Cardiac muscle cell (in vitro differentiated cells and primary cell): ENCODE results near the gene RRAGA. TPM values are rescaled to one million over a fixed set of nuclear protein-coding genes. Genes with fewer than 3 reads are reported as not detected.

Experiments
- DNase-seq, 2 donors: peaks; one replicate each; pipeline versions ENCODE4 v3.0.0 to v3.0.0-alpha.2; 2010 to 2017; ENCODE audit warnings: low read depth in 1 of 2, low spot score in 1 of 2
- H3K27ac ChIP-seq: fragments of 200-600 bp; sonication (generic); 2 replicates; pipeline ENCODE4 v1.5.1; 2016
- H3K27me3 ChIP-seq: fragments of 200-600 bp; sonication (generic); 2 replicates; pipeline ENCODE4 v1.6.0; 2016; ENCODE audit warnings: control low read depth
- H3K36me3 ChIP-seq: fragments of 200-600 bp; sonication (generic); 2 replicates; pipeline ENCODE4 v1.5.1; 2016; ENCODE audit warnings: control low read depth
- H3K4me1 ChIP-seq: fragments of 200-600 bp; sonication (generic); 2 replicates; pipeline ENCODE4 v1.8.1; 2017; ENCODE audit warnings: low read depth, mild to moderate bottlenecking, mixed run types
- H3K4me3 ChIP-seq: fragments of 200-600 bp; sonication (generic); 2 replicates; pipeline ENCODE4 v1.5.1; 2016; ENCODE audit warnings: mild to moderate bottlenecking
- H3K9me3 ChIP-seq: fragments of 200-600 bp; sonication (generic); 2 replicates; pipeline ENCODE4 v1.5.1; 2017; ENCODE audit warnings: low read depth, mild to moderate bottlenecking, control low read depth
- polyA plus RNA-seq: library from polyadenylated mRNA; unstranded; fragments of >200 nt; fragmentation: Nextera tagmentation; extraction: Ambion mirVana; gene quantifications from 2 replicates; pipeline ENCODE4 v1.2.1, GENCODE V29; 2016
- total RNA-seq: library from RNA; depleted of rRNA; stranded (reverse); fragments of >200 nt; gene quantifications from 2 replicates; pipeline ENCODE4 v1.2.3, GENCODE V29; 2016
- TF ChIP-seq, protein P1 (sequence below): IDR thresholded peaks from 2 replicates; pipeline ENCODE4 v1.5.1; 2012; ENCODE audit warnings: low read depth, mild to moderate bottlenecking, low read length

The RRAGA gene
- total and polyA plus RNA-seq, 2 experiments from 2014 or later = 43.8 to 154 TPM

DNA sequence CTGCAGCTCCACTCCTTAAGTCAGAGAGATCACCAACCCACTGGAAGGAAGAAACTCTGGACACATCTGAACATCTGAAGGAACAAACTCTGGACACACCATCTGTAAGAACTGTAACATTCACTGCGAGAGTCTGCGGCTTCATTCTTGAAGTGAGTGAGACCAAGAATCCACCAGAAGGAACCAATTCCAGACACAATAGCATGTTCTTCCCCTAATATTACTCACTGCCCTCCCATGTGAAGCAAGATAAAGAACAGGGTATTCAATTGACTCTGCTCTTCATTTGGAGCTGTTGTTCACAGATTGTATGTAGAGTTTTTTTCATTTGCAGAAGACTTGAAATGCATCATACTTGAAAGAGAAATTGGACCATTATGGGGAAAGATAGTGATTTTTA, 27.0 kb upstream of the RRAGA start:
- TF ChIP-seq, protein P1, sequence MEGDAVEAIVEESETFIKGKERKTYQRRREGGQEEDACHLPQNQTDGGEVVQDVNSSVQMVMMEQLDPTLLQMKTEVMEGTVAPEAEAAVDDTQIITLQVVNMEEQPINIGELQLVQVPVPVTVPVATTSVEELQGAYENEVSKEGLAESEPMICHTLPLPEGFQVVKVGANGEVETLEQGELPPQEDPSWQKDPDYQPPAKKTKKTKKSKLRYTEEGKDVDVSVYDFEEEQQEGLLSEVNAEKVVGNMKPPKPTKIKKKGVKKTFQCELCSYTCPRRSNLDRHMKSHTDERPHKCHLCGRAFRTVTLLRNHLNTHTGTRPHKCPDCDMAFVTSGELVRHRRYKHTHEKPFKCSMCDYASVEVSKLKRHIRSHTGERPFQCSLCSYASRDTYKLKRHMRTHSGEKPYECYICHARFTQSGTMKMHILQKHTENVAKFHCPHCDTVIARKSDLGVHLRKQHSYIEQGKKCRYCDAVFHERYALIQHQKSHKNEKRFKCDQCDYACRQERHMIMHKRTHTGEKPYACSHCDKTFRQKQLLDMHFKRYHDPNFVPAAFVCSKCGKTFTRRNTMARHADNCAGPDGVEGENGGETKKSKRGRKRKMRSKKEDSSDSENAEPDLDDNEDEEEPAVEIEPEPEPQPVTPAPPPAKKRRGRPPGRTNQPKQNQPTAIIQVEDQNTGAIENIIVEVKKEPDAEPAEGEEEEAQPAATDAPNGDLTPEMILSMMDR = no peak
- DNase-seq = no peak
- Histone ChIP-seq H3K27ac (no peak overlapping the region), H3K4me1 (no peaks in the 10 kb centered on the region), H3K27me3 (no peaks in the 10 kb centered on the region), H3K4me3 (no peak overlapping the region), H3K9me3 (no peaks in the 10 kb centered on the region), H3K36me3 (no peaks in the 10 kb centered on the region)

GRCh38 chr9:19023078-19023477, 26.1 kb upstream of the RRAGA start:
- DNase-seq = no peak
- Histone ChIP-seq H3K36me3 (no peaks in the 10 kb centered on the region), H3K27me3 (no peaks in the 10 kb centered on the region), H3K9me3 (no peaks in the 10 kb centered on the region), H3K4me3 (no peak overlapping the region), H3K4me1 (no peaks in the 10 kb centered on the region), H3K27ac (no peak overlapping the region)
- TF ChIP-seq, protein P1 = no peak

- TF ChIP-seq, protein P1 = no peak
- Histone ChIP-seq H3K36me3 (no peaks in the 10 kb centered on the region), H3K4me3 (no peak overlapping the region), H3K4me1 (no peaks in the 10 kb centered on the region), H3K9me3 (no peaks in the 10 kb centered on the region), H3K27ac (no peak overlapping the region), H3K27me3 (no peaks in the 10 kb centered on the region)
- DNase-seq = peak in 1 of 2 donors; percentile 7
These were observed 22.9 kb upstream of the RRAGA start for GRCh38 chr9:19026375-19026774.

DNA sequence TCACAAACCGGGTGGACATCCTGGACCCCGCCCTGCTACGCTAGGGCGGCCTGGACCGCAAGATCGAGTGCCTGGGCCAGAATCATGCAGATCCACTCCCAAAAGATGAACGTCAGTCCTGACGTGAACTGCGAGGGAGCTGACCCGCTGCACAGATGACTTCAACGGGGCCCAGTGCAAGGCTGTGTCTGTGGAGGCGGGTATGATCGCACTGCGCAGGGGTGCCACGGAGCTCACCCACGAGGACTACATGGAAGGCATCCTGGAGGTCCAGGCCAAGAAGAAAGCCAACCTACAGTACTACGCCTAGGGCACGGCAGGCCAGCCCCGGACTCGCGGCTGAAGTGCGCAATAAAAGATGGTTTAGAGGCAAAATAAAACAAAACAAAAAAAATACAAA, 21.4 kb upstream of the RRAGA start:
- no peak overlapping the region for H3K27ac ChIP-seq
- TF ChIP-seq, protein P1 = no peak
- H3K4me3 ChIP-seq = no peak overlapping the region
- H3K36me3 ChIP-seq = no peaks in the 10 kb centered on the region
- no peak for DNase-seq
- H3K27me3 ChIP-seq = no peaks in the 10 kb centered on the region
- H3K4me1 ChIP-seq = no peaks in the 10 kb centered on the region
- H3K9me3 ChIP-seq = no peaks in the 10 kb centered on the region

- H3K27me3 ChIP-seq = no peaks in the 10 kb centered on the region
- DNase-seq = peak; percentile 82 to 83
- TF ChIP-seq, protein P1 = peak; percentile 59
These were observed 20.3 kb upstream of the RRAGA start for GRCh38 chr9:19028835-19029451.

DNA sequence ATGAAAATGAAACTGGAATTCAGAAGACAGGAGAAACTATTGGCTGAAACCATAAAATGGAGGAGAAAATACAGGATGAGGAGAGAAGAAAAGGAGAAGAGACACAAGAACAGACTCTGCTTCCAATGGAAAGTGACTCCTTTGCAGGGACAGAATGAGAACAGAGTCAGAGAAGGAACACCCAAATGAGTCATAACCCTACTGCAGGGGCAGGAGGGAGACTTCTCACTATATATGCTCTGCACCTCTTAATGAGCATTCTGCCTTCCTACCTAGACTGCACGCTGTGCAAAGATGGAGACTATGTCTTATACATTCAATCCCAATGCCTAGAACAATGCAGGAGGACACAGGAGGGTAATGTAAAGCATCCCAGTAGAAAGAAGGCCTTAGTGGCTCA, 18.3 kb upstream of the RRAGA start:
- Histone ChIP-seq H3K36me3 (no peaks in the 10 kb centered on the region), H3K9me3 (no peaks in the 10 kb centered on the region), H3K27me3 (no peaks in the 10 kb centered on the region), H3K4me3 (no peak overlapping the region), H3K4me1 (no peaks in the 10 kb centered on the region), H3K27ac (no peak overlapping the region)
- no peak for DNase-seq
- TF ChIP-seq, protein P1 = no peak

More at GRCh38 chr9:19028835-19029451, 20.3 kb upstream of the RRAGA start:
- Histone ChIP-seq H3K27ac (no peak overlapping the region), H3K9me3 (no peaks in the 10 kb centered on the region), H3K4me3 (no peak overlapping the region), H3K36me3 (no peaks in the 10 kb centered on the region), H3K4me1 (no peaks in the 10 kb centered on the region)
